NCI-H460 (cell line): ENCODE data around the gene NTM. TPM values are rescaled to one million over a fixed set of nuclear protein-coding genes. Genes with fewer than 3 reads are reported as not detected.
A peak's percentile ranks its signal among the peaks of the same experiment; 100 is the strongest.

ENCODE experiments used
- DNase-seq: peaks from one replicate; pipeline ENCODE4 v3.0.0-alpha.2; 2016; ENCODE audit warnings: low read depth; ENCODE audit errors: extremely low read depth
- total RNA-seq: library from RNA; depleted of rRNA; stranded (reverse); fragments of >200 nt; shearing (Covaris generic); gene quantifications from 2 replicates; pipeline ENCODE4 v1.2.3, GENCODE V29; 2014

NTM gene
- total RNA-seq, 1 experiment from 2014 or later, result 3.7 TPM

GRCh38 chr11:132022285-132022684 is 651.9 kb downstream of the NTM start:
- no peak for DNase-seq

- no peak for DNase-seq
Observed at GRCh38 chr11:132022733-132023478, 652.5 kb downstream of the NTM start.

GRCh38 chr11:132024587-132025295 is 654.3 kb downstream of the NTM start:
- no peak for DNase-seq

- DNase-seq, result no peak
Observed at GRCh38 chr11:132026746-132027145, 656.3 kb downstream of the NTM start.

- peak; percentile 24 for DNase-seq
Observed at GRCh38 chr11:132028380-132029240, 658.2 kb downstream of the NTM start.

- DNase-seq, result no peak
Observed at GRCh38 chr11:132030896-132031295, 660.5 kb downstream of the NTM start.

GRCh38 chr11:132032555-132032954 is 662.1 kb downstream of the NTM start:
- DNase-seq, result no peak

GRCh38 chr11:132033051-132033450 is 662.6 kb downstream of the NTM start:
- DNase-seq, result no peak

GRCh38 chr11:132035228-132035627 is 664.8 kb downstream of the NTM start:
- DNase-seq, result no peak

- DNase-seq, result no peak
Observed at GRCh38 chr11:132035766-132036165, 665.4 kb downstream of the NTM start.

- DNase-seq, result no peak
Observed at GRCh38 chr11:132036220-132036619, 665.8 kb downstream of the NTM start.

- DNase-seq, result no peak
Observed at GRCh38 chr11:132036746-132037466, 666.5 kb downstream of the NTM start.

GRCh38 chr11:132037467-132037862 is 667.0 kb downstream of the NTM start:
- no peak for DNase-seq

GRCh38 chr11:132037956-132038355 is 667.5 kb downstream of the NTM start:
- DNase-seq, result no peak

- no peak for DNase-seq
Observed at GRCh38 chr11:132039521-132039920, 669.1 kb downstream of the NTM start.

GRCh38 chr11:132042296-132042695 is 671.9 kb downstream of the NTM start:
- no peak for DNase-seq

GRCh38 chr11:132043714-132044113 is 673.3 kb downstream of the NTM start:
- DNase-seq, result no peak

GRCh38 chr11:132045107-132045506 is 674.7 kb downstream of the NTM start:
- no peak for DNase-seq

- no peak for DNase-seq
Observed at GRCh38 chr11:132046288-132046865, 676.0 kb downstream of the NTM start.

GRCh38 chr11:132047167-132047566 is 676.8 kb downstream of the NTM start:
- DNase-seq, result no peak
